Amniotic epithelial cell (primary cell): ENCODE measurements around the gene ZCCHC24.

Experiments
- DNase-seq: peaks from one replicate; pipeline ENCODE4 v3.0.0-alpha.2; 2010; ENCODE audit warnings: low read depth

ZCCHC24 gene

GRCh38 chr10:79445161-79445976 lies at the start of gene ZCCHC24:
Gene ZCCHC24, minus strand, starts transcription at chr10:79445624. Its CDS starts 184 bp downstream, at chr10:79445440.
- DNase-seq, result peak; percentile 99

GRCh38 chr10:79493806-79494205 lies 48.4 kb upstream of the ZCCHC24 start:
- DNase-seq, result no peak

DNA sequence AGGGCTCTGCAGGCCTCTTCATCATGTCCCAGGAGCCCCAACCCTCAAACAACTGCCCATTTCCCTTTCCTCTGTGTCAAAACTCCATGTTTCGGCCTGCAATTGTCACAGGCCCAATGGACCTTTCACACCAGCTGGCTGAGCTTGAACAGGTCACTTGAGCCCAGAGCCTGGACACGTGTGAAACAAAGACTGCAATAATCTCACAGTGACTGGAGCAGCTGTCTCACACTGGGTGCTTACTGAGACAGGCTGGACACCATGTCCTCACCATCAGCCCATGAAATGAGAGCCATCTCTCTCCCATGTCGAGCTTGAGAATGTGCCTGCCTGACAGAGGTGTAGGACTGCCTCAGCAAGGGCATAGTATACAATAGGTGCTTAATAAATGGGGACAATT lies 47.4 kb upstream of the ZCCHC24 start:
- no peak for DNase-seq

- DNase-seq, result no peak
Measured at GRCh38 chr10:79492256-79492655, 46.8 kb upstream of the ZCCHC24 start.

- DNase-seq, result no peak
Measured at GRCh38 chr10:79491143-79491835, 45.9 kb upstream of the ZCCHC24 start.

DNA sequence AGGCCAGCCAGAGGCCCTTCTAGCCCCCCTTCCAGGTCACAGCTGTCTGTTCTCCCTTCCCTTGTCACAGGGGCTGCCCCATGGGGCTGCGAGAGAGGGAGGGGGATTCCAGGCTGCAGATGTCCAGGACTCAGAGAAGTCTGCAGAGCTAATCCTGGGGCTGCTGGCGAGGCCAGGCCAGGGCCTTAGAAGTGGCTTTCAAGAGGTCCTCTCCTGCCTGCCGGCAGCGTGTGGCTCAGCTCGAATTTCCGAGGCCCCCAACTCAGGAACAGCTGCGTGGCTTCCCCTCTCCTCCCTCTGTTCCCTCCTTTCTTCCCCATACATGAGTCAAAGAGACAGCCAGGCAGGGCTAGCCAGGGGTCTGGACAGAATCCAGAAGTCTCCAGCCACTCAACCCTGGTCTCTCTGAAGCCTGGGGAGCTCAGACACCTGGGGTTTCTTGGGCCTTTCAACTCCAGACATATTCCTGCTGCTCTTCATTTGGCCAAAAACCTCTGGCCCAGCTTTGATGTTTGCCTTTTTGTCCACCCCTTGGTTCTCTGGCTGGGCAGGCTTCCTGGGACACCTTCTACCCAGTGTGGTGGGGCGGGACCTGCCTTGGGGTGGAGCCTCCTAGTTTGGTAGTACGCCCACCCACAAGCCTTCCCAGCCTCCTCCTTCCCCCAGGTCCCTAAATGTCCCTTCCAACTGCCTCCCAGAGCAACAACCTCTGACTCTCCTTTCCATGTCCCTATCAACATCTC lies 45.1 kb upstream of the ZCCHC24 start:
- peak; percentile 51 for DNase-seq

- DNase-seq, result peak; percentile 19
Measured at GRCh38 chr10:79488870-79489269, 43.4 kb upstream of the ZCCHC24 start.

DNA sequence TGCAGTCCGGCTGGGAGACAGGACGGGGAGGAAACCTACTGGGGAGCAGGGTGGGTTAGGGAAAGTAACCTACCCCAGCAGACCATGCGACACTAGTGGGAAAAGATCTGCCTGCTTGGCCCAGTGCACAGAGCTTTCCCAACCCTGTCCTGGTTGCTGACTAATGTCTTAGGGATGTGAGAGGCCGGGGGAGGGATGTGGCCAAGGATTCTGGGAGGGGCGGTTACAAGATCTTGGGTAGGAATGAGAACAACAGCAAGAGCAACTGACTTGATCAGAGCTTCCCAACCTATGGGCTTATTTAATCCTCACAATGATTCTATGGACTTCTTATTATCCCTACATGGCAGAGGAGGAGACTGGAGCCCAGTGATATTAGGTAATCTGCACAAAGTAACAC lies 42.9 kb upstream of the ZCCHC24 start:
- DNase-seq, result peak; percentile 95

GRCh38 chr10:79487296-79488194 lies 42.1 kb upstream of the ZCCHC24 start:
- DNase-seq, result peak; percentile 78

GRCh38 chr10:79484476-79484875 lies 39.1 kb upstream of the ZCCHC24 start:
- no peak for DNase-seq

DNA sequence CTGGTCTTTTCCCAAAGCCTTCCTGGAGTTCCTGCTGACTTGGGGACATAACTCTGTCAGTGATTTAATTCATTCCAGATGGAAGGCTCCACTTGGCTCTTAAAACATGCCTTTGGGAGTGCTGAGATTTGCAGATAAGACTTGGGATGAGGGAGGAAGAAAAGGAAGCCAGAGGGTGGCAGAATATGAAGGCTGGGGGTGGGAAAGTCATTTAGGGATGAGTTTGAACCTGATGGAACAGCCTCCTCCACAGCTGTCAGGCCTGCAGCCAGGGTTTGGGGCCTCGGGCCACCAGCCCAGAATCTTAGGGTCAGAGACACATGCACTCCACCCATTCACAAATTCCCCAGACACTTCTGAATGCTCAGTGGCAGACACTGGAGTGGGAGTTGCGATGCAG lies 38.5 kb upstream of the ZCCHC24 start:
- no peak for DNase-seq

DNA sequence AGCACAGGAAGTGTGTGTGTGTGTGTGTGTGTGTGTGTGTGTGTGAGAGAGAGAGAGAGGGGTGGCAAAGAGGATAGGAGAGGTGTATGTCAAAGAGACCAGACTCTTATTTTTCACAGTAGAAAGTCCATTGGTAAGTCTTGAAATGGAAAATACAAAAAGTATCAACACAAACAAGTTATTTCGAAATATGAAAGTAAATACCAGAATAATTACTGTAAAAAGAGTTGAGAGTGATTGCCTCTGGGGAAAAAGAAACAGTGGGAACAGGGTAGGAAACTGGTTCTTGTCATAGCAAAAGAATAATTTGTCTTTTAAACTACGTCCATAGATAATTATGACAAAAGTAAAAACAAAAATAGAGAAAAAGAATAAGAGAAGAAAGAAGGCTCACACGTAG lies 37.9 kb upstream of the ZCCHC24 start:
- peak; percentile 27 for DNase-seq

- no peak for DNase-seq
Measured at GRCh38 chr10:79482741-79483140, 37.3 kb upstream of the ZCCHC24 start.

GRCh38 chr10:79482304-79482703 lies 36.9 kb upstream of the ZCCHC24 start:
- DNase-seq, result peak; percentile 12

DNA sequence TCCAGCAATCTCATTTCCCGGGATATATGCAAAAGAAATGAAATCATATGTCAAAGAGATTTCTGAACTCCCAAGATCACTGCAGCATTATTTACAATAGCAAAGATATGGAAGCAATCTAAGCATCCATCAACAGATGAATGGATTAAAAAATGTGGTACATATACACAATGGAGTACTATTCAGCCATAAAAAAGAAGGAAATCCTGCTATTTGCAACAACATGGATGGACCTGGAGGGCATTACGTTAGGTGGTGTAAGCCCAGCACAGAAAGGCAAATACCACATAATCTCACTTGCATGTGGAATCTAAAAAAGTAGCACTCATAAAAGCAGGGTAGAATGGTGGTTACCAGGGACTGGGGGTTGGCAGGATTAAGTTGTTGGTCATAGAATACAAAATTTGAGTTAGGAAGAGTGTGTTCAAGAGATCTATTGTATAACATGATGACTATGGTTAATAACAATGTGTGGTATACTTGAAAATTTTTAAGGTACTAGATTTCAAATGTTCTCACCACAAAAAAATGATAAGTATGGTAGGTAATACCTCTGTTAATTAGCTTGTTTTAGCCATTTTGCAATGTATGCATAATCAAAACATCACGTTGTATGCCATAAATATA lies 34.0 kb upstream of the ZCCHC24 start:
- DNase-seq, result no peak

- DNase-seq, result peak; percentile 98
Measured at GRCh38 chr10:79477456-79477855, 32.0 kb upstream of the ZCCHC24 start.

- DNase-seq, result no peak
Measured at GRCh38 chr10:79476645-79477044, 31.2 kb upstream of the ZCCHC24 start.

DNA sequence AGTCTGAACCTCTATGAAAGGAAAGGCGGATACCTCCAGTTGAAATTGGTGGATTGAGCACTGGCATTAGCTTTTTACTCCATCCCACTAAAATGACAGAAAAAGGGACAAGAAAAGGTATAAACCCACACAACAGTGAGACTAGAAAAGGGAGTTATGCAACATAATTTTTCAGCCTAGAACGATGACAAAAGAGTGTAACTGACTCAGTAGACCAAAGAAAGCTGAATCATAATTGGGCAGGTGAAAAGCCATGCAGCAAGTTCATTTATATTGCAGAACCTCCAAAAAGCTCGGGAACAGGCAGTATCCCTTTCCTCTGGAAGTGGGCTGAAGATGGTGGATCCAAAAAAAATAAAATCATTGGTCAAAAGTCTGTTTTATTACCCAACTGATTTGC lies 30.5 kb upstream of the ZCCHC24 start:
- DNase-seq, result no peak

DNA sequence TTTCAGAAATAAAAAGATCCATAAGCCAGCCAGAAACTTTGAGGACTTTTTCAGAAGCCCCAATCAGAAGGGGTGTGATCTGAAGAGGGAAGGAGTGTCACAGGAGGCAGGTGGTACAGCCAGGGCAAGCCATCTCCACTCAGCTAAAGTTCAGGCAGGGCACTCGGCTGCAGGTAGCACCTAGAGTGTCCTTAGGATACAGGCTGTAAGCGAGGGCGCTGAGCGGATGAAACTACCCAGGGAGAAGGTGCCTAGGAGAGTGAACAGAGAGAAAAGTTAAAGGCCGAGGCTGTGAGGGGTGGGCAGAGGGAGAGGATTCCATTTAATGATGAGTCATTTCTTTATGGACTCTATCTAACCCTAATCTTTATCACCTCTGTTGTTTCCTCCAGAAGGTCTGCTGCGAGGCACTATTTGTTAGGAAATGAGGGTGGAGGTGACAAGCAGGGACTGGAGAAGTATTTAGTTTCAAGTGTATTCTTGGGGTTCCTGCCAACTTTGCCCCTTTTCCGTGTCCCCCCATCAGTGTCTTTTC lies 29.8 kb upstream of the ZCCHC24 start:
- DNase-seq, result no peak

GRCh38 chr10:79473496-79474095 lies 28.2 kb upstream of the ZCCHC24 start:
- DNase-seq, result no peak

DNA sequence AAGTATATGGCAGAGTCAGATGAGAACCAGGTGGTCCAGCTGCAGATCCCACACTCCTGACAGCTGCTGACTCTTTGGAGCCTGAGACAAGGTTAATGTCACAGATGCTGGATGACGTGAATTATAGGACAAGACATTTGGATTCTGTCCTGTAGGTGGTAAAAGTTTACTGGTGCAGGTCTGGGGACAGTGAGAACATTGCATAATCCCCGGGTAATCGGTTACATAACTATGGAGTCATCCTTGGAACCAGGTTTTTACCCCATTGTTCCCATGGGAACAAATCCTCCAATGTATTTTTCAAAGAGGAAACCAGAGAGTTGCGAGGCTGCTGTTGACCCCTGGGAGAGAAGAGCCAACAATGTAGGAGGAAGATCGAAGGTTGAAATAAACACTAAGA lies 27.5 kb upstream of the ZCCHC24 start:
- DNase-seq, result no peak
